Activated CD8-positive, alpha-beta memory T cell treated with anti-CD3 and anti-CD28 coated beads for 4 hours (primary cell): ENCODE results near the gene TAL1.
A peak's percentile ranks its signal among the peaks of the same experiment; 100 is the strongest.
"Not testable (repeated sequence)": the region's sequence is repeated elsewhere in the genome, so short reads cannot be mapped to it uniquely, and the experiment has no call there.

ENCODE experiments used
- DNase-seq, 2 donors: peaks; one replicate each; pipeline ENCODE4 v3.0.0-alpha.2; 2020; ENCODE audit warnings: low read depth in 2 of 2

TAL1 gene

DNA sequence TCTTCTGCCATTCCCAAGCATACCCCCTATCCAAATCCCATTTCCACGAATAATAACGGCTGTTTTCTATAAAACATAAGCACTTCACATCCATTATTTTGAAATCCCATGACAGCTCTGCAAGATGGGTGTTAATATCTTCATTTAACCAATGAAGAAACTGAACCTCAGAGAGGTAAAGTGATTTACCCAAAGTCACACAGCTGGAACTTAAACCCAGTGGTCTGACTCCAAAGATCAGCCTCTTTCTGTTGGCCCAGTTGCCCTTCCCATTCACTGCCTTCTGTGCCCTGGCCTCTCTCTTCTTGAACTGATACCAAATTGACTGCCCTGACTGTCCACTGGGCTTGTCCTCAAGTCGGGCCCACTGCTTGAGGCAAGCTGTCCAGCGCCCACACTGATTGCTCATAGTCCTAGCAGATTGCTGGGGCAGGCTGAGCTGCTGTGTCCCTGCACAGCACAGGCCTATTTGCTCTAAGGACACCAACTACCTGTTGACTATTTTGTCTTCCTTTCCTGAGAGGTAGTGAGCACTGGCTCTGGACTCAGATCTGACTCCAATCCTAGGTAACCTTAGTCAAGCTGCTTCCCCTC lies 19.3 kb downstream of the TAL1 start:
- DNase-seq = no peak

DNA sequence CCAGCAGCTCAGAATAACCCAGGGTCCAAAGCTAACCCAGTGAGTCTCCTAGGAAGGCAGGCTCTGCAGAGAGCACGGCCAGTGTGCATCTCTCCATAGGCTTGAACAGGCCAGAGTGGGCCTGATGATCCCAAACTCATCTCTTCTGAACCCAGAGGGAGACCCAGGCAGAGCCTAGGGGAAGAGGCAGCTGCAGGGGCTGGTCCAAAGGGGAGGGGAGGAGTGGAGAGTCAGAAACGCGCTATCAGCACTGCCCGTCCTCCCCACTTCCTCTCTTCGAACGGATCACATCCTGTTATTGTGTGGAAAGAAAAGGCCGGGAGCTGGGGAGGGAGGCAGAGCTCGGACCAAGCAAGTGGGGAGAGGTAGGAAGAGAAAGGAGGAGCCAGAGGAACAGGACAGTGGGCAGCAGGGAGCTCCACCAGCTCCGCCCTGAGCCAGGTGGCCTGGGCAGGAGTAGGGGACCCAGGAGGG lies 20.2 kb downstream of the TAL1 start:
- no peak for DNase-seq

DNA sequence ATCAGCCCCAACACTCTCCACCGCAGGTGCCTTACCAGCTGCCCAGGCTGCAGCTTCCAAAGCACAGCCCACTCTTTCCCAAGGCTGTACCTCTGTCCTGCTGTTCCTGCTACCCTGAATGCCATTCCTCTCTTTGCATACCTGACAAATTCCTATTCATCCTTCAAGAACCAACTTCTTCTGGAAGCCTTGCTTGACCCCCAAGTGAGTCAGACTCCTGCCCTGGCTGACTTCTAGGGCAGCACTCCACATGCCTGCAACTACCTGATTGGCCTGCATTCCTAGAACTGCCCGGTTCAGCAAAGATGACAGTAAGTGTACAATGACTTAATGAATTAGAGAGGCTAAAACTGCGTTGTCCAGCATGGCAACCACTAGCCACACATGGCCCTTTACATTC lies 21.4 kb downstream of the TAL1 start:
- no peak for DNase-seq

DNA sequence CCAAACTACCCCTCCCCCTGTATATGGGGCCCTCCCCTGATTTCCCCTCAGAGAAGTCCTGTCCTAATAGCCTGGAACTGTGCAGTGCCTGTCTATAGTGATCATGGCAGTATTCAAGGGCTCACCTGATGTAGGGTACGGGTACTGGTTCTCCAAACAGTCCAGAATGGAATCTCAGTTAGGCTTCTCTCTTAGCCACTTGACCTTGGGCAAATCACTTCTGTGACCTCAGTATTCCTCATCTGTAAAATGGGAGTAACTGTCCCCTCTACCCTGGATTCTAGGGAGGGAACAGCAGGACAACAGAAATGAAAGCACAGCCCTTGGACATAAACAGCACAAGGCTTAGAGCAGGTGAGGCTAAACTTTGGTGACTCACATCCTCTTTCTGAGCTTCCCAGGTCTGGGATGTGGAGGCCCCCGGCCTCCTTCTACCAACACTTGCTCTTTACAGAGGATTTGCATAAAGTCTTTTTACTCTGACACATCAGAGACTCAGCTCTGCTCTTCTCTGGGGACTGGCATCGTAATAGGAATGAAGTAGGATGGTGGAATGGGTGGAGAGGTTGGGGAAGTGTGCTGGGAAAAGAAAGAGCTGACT lies 22.2 kb downstream of the TAL1 start:
- no peak for DNase-seq

DNA sequence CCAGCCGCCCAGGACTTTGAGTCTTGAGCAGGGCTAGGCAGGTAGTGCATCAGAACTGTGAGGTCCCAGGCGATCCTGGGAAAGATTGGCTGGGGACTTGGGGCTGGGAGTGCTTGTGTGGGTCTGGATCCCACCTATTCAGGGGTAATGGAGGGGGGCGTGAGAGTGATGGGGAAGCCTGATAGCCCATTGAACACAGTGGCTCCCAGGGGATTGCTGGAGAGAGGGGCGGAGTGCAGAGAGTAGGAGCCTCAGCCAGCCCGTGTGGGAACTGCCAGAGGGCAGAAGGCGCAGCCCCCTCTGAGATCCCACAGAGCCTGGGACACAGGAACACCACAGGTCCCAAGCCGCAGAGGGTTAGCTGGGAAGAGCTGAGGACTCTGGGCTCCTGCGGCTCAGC lies 22.9 kb downstream of the TAL1 start:
- DNase-seq = no peak

DNA sequence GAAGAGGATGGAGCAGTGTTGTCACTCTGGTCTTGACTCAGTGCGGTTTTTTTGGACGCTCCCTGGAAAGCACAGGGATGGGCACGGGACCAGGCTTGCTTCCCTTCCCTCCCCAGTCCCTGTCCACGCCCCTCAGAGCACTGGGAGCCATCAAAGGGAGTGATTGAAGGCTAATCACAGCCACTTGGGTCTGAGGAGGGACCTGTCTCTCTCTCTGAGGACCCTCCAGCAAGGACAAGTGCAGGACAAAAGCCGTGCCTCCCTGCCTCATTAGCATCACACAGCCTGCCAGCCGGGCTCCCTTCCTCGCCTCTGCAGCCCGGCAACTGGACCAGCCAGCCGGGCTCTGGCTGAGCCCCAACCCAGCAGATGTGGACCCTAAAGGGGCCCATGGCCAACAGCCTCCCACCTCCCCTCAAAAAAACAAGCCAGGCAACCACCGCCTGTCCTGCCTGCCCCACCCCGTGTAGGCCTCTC lies 23.6 kb downstream of the TAL1 start:
- no peak for DNase-seq

DNA sequence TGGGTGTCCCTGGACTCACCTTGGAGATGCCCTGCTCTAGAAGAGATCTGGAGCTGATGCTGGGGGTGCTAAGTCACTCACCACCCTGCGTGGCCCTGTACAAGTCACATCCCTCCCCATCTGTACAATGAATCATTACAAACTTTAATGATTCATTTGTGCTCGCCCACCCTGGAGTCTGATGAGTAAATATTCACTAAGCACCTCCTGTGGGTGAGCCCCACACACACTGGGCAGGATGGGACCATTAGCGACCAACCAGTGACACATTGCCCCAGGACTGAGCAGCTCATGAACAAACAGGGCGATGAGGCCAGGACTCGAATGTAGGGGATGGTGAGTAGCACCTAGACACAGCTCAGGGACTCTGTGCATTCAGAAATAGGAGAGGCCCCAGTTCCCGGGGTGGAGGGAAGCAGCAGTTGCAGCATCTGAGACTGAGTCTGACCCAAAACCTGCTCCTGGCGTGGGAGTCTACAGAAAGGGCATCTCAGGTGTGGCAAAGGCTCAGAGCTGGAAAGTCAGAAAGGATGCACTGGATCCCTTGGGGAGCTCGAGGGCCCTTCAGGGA lies 24.1 kb downstream of the TAL1 start:
- DNase-seq = no peak

DNA sequence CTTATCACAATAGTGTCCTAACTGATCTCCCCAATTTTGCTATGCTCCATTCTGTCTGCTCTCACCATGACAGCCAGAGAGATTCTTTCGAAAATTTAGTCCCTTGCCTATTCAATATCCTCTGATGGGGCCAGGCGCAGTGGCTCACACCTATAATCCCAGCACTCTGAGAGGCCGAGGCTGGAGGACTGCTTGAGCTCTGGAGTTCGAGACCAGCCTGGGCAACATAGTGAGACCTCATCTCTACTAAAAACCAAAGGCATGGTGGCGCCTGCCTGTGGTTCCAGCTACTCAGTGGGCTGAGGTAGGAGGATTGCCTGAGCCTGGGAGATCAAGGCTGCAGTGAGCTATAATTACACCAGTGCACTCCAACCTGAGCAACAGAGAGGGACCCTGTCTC lies 26.1 kb downstream of the TAL1 start:
- DNase-seq = no peak

DNA sequence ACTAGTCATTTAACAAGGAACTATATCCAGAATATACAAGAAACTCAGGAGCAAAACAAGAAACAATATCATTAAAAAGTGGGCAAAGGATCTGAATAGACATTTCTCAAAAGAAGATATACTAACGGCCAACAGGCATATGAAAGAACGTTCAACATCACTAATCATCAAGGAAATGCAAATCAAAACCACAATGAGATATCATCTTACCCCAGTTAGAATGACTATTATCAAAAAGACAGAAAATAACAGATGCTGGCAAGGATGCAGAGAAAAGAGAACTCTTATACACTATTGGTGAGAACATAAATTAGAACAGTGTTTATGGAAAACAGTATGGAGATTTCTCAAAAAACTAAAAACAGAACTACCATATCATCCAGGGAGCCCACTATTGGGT lies 28.5 kb downstream of the TAL1 start:
- DNase-seq = not testable (repeated sequence)

DNA sequence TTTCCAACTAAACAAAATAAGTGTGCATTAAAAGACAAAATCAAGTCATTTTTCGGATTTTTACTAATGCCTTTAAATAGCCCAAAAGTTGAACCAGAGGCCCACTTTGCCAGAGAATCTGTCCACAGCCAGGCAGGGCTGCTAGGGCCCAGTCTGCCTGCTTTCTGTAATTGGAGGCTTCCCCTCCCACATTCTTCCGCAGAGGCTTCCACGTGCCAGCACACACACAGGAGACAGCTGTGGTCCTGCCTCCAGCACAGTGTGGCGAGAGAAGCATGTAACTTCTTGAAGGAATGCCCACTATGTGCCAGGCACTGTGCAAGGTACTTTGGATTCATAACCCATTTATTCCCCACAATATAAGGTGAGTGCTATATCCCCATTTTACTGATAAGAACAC lies 30.8 kb downstream of the TAL1 start:
- DNase-seq = no peak

DNA sequence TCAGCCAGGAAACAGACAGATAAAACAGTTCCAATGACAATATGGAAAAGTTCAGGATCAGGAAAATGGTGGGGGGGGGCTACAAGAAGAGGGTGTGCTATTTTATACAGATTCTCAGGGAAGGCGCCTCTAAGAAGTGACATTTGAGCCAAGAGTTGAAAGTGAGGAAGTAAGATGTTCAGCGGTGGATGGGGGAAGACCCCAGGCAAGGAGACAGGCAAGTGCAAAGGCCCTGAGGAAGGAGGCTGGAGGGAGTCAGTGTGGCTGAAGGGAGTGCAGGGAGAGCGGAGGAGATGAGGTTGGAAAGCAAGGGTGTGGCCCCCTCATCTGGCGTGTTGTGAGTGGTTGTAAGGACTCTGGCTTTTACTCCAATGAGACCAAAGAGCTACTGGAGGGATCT lies 33.8 kb downstream of the TAL1 start:
- DNase-seq = no peak

DNA sequence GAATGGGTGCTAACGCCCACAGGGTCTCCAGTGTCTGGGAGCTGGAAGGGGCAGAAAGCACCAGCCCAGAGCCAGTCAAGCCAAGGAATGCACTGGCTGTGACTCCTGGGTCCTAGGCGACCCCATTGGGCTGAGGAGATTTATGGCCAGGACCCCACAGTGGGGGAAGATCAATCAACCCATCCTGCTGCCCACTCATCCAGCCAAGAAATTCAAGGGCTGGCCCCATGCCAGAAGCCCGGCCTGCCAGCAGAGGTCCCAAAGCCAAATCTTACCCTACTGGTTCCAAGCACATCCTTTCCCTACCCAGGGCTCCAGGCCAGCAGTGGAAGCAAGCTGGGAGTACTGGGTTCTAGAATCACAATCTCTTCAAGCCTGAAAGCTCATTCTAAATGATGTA lies 35.4 kb downstream of the TAL1 start:
- no peak for DNase-seq

DNA sequence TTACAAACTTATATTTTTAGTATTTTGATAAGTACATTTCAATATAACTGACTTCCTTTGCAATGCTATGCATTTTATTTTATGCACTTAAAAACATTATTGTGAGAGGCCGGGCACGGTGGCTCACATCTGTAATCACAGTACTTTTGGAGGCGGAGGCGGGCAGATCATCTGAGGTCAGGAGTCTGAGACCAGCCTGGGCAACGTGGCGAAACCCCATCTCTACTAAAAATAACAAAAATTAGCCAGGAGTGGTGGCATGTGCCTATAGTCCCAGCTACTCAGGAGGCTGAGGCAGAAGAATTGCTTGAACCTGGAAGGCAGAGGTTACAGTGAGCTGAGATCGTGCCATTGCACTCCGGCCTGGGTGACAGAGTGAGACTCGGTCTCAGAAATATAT lies 36.0 kb downstream of the TAL1 start:
- not testable (repeated sequence) for DNase-seq

DNA sequence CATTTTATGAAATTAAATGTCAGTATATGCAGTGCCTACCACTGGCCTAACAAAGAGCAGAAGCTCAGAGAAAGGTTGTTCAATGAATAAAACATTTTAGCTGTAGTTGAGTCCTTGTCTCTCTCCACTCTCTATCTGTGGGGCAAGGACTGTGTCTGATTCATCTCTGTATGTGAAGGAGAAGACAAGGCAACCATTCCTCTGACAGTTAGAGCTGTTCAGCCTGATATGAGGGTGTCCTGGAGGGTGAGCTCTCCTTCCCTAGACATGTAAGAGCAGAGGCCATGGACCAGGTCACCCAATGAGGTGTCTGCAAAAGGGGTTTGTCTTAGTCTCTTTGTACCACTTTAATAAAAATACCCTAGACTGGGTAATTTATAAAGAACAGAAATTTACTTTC lies 37.7 kb downstream of the TAL1 start:
- no peak for DNase-seq

DNA sequence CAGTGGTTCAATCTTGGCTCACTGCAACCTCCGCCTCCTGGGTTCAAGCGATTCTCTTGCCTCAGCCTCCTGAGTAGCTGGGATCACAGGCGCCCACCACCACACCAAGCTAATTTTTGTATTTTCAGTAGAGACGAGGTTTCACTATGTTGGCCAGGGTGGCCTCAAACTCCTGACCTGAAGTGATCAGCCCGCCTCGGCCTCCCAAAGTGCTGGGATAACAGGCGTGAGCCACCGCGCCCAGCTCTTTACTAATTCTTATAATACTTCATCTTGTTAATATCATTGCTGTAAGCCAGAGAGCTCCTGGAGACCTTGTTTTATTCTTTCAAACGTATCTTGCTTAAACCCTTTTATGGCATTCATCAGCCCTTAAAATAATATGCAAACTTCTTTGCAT lies 38.5 kb downstream of the TAL1 start:
- DNase-seq = not testable (repeated sequence)

DNA sequence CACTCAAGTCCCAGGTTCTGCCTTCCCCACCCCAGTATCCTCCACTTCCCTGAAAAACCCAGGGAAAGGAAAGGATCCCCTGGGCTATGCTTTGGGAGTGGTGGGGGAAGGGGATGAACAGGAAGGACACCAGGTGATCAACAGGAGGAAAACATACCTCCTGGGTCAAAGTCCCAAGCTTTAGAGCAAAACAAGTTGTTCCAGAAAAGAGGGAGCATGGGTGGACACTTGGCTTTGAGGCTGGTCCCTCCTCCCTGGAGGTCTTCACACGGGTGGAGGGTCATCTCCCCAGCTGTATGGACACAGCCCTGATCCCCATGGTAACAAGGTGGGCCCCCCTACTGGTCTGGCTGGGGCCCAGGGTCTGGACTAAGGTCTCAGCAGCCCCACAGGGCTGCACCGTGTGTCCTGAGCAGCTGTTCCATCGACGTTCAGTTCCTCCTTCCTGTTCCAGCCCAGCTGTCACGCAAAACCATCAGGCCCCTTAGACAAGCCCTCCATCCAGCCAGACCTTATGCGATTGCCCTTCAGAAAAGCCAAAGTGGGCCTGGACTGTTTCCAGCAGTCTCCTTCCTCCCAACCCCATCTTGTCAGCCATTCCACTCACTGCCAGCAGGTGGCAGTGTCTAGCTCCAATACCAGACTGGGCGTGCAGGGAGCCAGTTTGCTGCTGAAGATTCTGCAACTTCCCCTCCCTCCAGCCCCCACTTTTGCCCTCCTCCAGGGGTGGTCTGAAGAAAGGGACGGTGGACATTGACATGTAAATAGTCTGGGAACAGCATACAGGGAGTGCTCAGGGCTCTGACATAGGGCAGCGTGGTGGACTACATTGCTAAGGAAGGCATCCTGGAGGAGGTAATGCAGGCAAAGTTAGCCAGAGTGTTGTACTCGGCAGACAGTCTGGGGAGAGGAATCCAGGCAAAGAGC lies 39.3 kb downstream of the TAL1 start:
- peak; percentile 20 to 34 for DNase-seq

DNA sequence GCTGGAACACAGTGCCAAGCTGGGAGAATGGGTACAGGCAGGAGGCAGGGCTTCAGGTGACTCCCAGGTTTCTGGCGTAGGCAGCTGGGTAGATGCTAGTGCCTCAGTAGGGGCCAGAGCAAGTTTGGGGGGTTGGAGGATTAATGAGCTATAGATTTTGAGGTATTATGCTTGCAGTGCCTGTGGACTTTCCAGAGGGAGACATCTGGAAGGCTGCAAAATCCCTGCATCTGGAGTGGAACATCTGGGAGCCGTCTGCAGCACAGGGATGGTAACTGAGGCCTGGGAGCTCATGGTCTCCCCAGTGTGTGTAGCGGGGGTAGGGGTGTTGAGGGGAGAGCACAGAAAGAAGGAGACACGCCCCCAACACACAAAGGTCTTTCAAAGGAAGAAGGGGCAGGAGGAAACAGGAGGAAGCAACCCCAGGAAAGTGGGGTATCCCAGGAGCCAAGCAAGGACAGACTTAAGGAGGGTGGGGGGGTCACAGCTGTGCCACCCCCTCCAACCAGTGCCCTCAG lies 40.0 kb downstream of the TAL1 start:
- DNase-seq = no peak

DNA sequence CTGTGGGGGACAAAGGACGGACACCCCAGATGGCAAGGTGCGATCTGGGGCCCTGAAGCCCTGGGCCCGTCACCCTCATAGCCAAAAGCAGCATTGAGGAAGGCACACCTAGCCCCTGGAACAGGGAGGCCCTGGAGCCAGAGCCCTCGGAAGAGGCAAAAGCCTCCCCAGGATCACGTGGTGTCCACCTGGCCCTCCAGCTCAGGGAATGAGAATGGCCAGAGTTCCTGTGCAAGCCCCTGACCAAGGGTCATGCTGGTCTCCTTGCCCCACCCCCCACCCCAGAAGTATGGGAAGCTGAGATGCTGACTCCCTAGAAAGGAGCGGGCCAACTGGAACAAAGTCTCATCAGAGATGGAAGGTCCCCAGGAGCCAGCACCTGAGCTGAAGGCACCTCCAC lies 41.2 kb downstream of the TAL1 start:
- DNase-seq = no peak

DNA sequence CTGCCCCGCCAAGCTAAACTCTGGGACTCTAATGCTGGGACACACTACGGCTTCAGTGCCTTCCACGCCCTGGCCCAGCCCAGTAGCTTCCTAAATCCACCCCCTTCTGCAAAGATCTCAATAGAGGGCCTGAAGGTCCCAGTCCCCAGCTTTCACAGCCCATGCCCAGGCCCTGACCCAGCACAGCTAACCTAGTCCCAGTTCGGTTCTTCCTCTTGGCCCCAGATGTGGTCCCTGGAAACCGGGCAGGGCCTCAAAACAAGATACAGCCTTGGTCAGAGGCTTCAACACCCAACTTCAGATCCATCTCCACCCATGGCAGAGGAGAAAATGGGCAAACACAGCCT lies 41.5 kb downstream of the TAL1 start:
- DNase-seq = no peak

DNA sequence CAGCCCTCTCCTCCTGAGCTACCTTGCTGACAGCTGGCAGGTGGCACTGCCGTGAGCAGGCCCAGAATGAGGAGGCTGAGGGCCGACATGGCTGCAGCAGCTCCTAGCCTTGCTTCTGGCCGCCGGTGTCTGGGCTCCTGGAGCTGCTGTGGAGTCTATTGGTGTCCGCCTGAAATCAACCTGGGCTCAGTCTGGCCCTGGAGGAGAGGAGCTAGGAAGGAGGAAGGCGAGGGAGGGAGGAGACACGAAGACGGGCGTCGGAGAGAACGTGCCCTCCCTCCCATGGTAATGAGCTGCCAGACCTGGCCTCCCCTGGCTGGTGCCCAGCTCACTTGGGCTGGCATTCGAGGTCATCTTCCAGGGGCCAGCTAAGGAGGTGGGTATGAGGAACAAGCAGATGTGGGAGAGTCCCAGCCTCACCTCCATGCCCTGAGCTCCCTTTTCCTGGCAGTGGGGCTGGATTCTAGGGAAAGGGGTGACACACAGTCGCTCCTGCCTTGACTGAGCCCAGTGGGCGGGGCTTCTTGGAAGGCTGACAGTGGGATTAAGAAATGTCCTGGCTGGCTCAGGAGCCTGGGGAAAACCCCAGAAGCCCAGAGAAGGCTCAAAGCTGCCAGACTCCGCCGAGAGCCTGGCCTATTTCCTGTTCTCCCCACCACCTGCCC lies 42.0 kb downstream of the TAL1 start, which contains the start of gene PDZK1IP1:
Gene PDZK1IP1 (minus strand): TSS at position 193 of the 665 bp plus-strand sequence. CDS start 104 bp downstream, at position 89.
- DNase-seq = no peak
